Fibroblast of mammary gland (primary cell): ENCODE results near the gene KCNAB1.
A peak's percentile ranks its signal among the peaks of the same experiment; 100 is the strongest.

Experiments
- DNase-seq: peaks from one replicate; pipeline ENCODE4 v3.0.0-alpha.2; 2010; ENCODE audit warnings: low read depth
- H3K4me3 ChIP-seq: 2 replicates; pipeline ENCODE4 v1.5.1; 2011; ENCODE audit warnings: low read depth, mild to moderate bottlenecking, low read length, moderate library complexity; ENCODE audit not compliant: control insufficient read depth
- TF ChIP-seq, protein P1 (sequence below): conservative IDR thresholded peaks from 2 replicates; pipeline ENCODE4 v1.5.1; 2011; ENCODE audit warnings: low read depth, low read length, inconsistent platforms; ENCODE audit not compliant: control insufficient read depth, insufficient read depth

KCNAB1 gene

DNA sequence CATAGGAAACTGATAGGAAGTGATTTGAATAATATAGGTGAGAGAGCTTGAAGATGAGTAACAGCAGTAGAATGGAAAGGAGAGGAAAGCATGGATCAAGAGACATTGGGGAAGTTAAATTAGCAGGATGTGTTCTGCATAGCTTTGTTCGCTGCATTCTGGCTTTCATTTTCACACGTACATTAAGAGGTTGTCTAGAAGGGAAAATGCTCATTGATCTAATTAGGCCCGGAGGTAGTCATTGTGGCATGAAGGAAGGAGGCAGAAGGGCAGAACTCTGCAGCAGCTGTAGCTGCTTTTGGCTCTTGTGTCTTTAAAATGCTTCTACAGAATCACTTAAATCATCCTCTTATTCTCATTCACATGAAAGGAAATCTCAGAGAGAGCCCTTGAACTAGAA lies 40.3 kb downstream of the KCNAB1 start:
- H3K4me3 ChIP-seq, result no peak overlapping the region
- DNase-seq, result no peak
- TF ChIP-seq, protein P1, sequence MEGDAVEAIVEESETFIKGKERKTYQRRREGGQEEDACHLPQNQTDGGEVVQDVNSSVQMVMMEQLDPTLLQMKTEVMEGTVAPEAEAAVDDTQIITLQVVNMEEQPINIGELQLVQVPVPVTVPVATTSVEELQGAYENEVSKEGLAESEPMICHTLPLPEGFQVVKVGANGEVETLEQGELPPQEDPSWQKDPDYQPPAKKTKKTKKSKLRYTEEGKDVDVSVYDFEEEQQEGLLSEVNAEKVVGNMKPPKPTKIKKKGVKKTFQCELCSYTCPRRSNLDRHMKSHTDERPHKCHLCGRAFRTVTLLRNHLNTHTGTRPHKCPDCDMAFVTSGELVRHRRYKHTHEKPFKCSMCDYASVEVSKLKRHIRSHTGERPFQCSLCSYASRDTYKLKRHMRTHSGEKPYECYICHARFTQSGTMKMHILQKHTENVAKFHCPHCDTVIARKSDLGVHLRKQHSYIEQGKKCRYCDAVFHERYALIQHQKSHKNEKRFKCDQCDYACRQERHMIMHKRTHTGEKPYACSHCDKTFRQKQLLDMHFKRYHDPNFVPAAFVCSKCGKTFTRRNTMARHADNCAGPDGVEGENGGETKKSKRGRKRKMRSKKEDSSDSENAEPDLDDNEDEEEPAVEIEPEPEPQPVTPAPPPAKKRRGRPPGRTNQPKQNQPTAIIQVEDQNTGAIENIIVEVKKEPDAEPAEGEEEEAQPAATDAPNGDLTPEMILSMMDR, result no peak

DNA sequence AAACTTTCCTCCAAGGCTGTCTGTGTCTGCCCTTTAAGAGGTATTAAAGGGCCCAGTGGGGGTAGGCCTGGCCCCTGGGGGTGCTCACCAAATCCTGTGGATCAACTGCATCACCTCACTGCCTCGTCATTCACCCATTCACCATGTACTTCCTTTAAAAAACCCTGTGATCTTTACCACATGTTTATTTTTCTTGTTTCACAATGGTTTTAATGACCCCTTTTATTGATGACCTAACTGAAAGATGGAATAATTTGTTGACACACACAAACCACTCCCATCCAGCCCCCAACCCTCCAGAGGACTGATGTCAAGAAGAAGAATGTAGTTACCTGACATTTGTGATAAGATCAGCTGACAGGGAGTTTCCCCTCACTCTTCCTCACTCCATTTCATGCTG lies 40.8 kb downstream of the KCNAB1 start:
- DNase-seq, result peak; percentile 58
- TF ChIP-seq, protein P1, result no peak
- H3K4me3 ChIP-seq, result no peak overlapping the region

DNA sequence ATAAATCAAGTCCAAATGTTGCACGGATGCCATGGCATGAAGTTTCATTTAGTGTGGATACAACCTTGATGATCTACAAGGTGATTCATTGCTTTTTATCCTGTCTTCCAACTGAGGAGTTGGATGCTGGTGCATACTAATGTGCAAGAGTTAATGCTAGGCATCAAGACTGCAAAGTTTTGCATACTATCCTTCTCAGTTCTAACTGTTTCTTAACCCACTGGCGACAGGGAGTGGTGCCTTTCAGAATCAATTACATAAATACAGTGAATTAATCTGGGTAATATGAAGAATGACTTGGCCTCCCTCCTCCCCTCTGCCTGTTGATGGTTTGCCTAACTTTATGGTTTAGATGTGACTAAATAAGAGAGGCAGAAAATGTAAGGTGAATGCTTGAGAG lies 43.5 kb downstream of the KCNAB1 start:
- H3K4me3 ChIP-seq, result no peak overlapping the region
- TF ChIP-seq, protein P1, result no peak
- DNase-seq, result no peak

- no peak for DNase-seq
- no peak overlapping the region for H3K4me3 ChIP-seq
- TF ChIP-seq, protein P1, result no peak
Measured at GRCh38 chr3:156166808-156167207, 46.4 kb downstream of the KCNAB1 start.

DNA sequence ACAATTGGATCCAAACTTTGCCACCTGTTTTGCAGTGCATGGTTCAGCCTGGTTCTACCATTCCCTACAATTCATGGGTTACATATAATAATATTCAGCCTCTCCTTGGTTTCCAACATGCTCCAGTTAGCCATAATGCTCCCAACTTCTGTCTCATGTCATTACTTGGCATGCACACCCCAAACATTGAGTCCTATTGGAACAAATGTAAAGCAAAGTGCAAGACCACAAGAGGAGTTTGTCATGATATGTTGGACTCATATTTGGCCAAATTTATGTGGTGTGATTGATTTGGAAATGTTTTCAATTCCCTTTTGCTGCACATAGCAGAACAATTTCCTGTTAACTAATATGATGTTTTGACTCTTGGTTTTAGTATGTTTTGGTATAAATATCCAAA lies 50.2 kb downstream of the KCNAB1 start:
- H3K4me3 ChIP-seq, result no peak overlapping the region
- TF ChIP-seq, protein P1, result no peak
- DNase-seq, result no peak

GRCh38 chr3:156171281-156172267 lies 51.2 kb downstream of the KCNAB1 start:
- H3K4me3 ChIP-seq, result no peak overlapping the region
- TF ChIP-seq, protein P1, result no peak
- no peak for DNase-seq
